B cell (primary cell): ENCODE results near the gene TOM1L2. TPM values are rescaled to one million over a fixed set of nuclear protein-coding genes. Genes with fewer than 3 reads are reported as not detected.

Experiments
- ATAC-seq: fragments of 200-7000 bp; cut with Tn5 transposase; one replicate; pipeline ENCODE4 v1.10.0; 2021; ENCODE audit warnings: low read depth, mild to moderate bottlenecking, moderate number of reproducible peaks, moderate library complexity
- CTCF ChIA-PET: fragments of 350-600 bp; sonication (Branson Sonifier 250); formaldehyde crosslinking; loops from one replicate; lab custom pipeline; 2021; ENCODE audit warnings: antibody characterized with exemption, inconsistent platforms; lab: Charles Lee
- POLR2A ChIA-PET: fragments of 350-600 bp; sonication (Branson Sonifier 250); formaldehyde crosslinking; loops from one replicate; lab custom pipeline; 2021; ENCODE audit warnings: antibody characterized with exemption; lab: Charles Lee
- DNase-seq: peaks from one replicate; pipeline ENCODE4 v3.0.0; 2013
- H2AFZ ChIP-seq: 2 replicates; pipeline ENCODE4 v1.6.1; 2012; ENCODE audit warnings: mild to moderate bottlenecking, low read depth, low read length; ENCODE audit not compliant: insufficient read depth, poor library complexity, severe bottlenecking
- H3K27ac ChIP-seq, 2 donors: 1 replicate in 1 of 2; 2 replicates in 1 of 2; pipeline ENCODE4 v1.5.1; 2012 to 2013; ENCODE audit warnings: low read length in 2 of 2, mild to moderate bottlenecking in 2 of 2, moderate library complexity in 1 of 2
- H3K27me3 ChIP-seq, 4 experiments: fragments of 200-600 bp in 1 of 4; sonication (generic) in 1 of 4; replicated peaks in 1 of 4; 1 replicate in 2 of 4; 2 replicates in 2 of 4; pipeline versions ENCODE4 v1.6.1 to v1.7.0; 2013 to 2016; ENCODE audit warnings: low read length in 3 of 4, mild to moderate bottlenecking in 2 of 4, mixed read lengths in 1 of 4, moderate library complexity in 1 of 4; ENCODE audit not compliant: insufficient read depth in 4 of 4, control insufficient read depth in 3 of 4; ENCODE audit errors: control extremely low read depth in 1 of 4
- H3K36me3 ChIP-seq, 2 experiments: replicated peaks in 1 of 2; 1 replicate in 1 of 2; 2 replicates in 1 of 2; pipeline versions ENCODE4 v1.6.1 to v1.7.1; 2013; ENCODE audit warnings: low read length in 1 of 2; ENCODE audit not compliant: insufficient read depth in 2 of 2, control insufficient read depth in 1 of 2; ENCODE audit errors: control extremely low read depth in 1 of 2, extremely low read depth in 1 of 2
- H3K4me1 ChIP-seq, 2 donors: fragments of 200-600 bp in 1 of 2; sonication (generic) in 1 of 2; 1 replicate in 1 of 2; 2 replicates in 1 of 2; pipeline versions ENCODE4 v1.5.1 to v1.6.1; 2013 to 2017; ENCODE audit warnings: low read length in 2 of 2; ENCODE audit not compliant: control insufficient read depth in 2 of 2, insufficient read depth in 2 of 2
- H3K4me2 ChIP-seq: replicated peaks from 2 replicates; pipeline ENCODE3; 2012; ENCODE audit warnings: mild to moderate bottlenecking, low read depth, low read length; ENCODE audit not compliant: poor library complexity, severe bottlenecking
- H3K4me3 ChIP-seq, 5 experiments: fragments of 200-600 bp in 1 of 5; sonication (generic) in 1 of 5; 1 replicate in 3 of 5; 2 replicates in 2 of 5; pipeline versions ENCODE4 v1.5.1 to v1.7.0; 2011 to 2016; ENCODE audit warnings: low read length in 4 of 5, mild to moderate bottlenecking in 4 of 5, low read depth in 2 of 5, control low read depth in 1 of 5, moderate library complexity in 1 of 5; ENCODE audit not compliant: insufficient read depth in 1 of 5; ENCODE audit errors: control extremely low read depth in 1 of 5, extremely low read depth in 1 of 5
- H3K79me2 ChIP-seq: fragments of 200-600 bp; sonication (generic); one replicate; pipeline ENCODE4 v1.6.0; 2016; ENCODE audit warnings: low read length; ENCODE audit not compliant: control insufficient read depth, insufficient read depth
- H3K9ac ChIP-seq: fragments of 200-600 bp; sonication (generic); 2 replicates; pipeline ENCODE4 v1.6.1; 2017; ENCODE audit warnings: mild to moderate bottlenecking, low read length, moderate library complexity
- H3K9me3 ChIP-seq, 3 donors: one replicate each; pipeline versions ENCODE4 v1.6.1 to v1.7.1; 2013; ENCODE audit warnings: low read length in 2 of 3; ENCODE audit not compliant: control insufficient read depth in 2 of 3, insufficient read depth in 1 of 3; ENCODE audit errors: control extremely low read depth in 1 of 3
- H4K20me1 ChIP-seq: 2 replicates; pipeline ENCODE4 v1.6.0; 2012; ENCODE audit warnings: mild to moderate bottlenecking, low read length; ENCODE audit not compliant: insufficient read depth, control insufficient read depth, poor library complexity, severe bottlenecking
- H3K27ac Mint-ChIP-seq: one replicate; pipeline ENCODE4 v1.8.0; 2021; ENCODE audit warnings: mixed read lengths
- H3K27me3 Mint-ChIP-seq: one replicate; pipeline ENCODE4 v1.8.0; 2021; ENCODE audit warnings: mixed read lengths
- H3K4me1 Mint-ChIP-seq: one replicate; pipeline ENCODE4 v1.8.0; 2021; ENCODE audit warnings: mixed read lengths
- H3K4me3 Mint-ChIP-seq: one replicate; pipeline ENCODE4 v1.8.0; 2021; ENCODE audit warnings: mixed read lengths
- H3K9me3 Mint-ChIP-seq: one replicate; pipeline ENCODE4 v1.8.0; 2022; ENCODE audit warnings: mixed read lengths; ENCODE audit not compliant: insufficient read depth
- CTCF ChIP-seq: fragments of 200-600 bp; IDR thresholded peaks from one replicate; pipeline ENCODE4 v1.8.0; 2022; ENCODE audit warnings: antibody characterized with exemption, mild to moderate bottlenecking
- EZH2 ChIP-seq: IDR thresholded peaks from 2 replicates; pipeline ENCODE4 v1.6.1; 2012; ENCODE audit warnings: borderline replicate concordance, low read depth, mild to moderate bottlenecking, moderate library complexity, low read length; ENCODE audit not compliant: insufficient read depth, poor library complexity, severe bottlenecking
- WGBS: methylation state at CpG from one replicate; pipeline ENCODE4 v1.1.5; 2013; ENCODE audit warnings: missing lambda C conversion rate; ENCODE audit not compliant: insufficient coverage; 5-methylcytosine and 5-hydroxymethylcytosine counted together
- intact Hi-C: fragments of 100-400 bp; cut with micrococcal nuclease; formaldehyde crosslinking; loops from one replicate; pipeline ENCODE4 v1.10.0; 2022
- polyA plus RNA-seq: library from polyadenylated mRNA; depleted of rRNA; stranded (reverse); fragments of >200 nt; gene quantifications from 2 replicates; pipeline ENCODE4 v1.2.3, GENCODE V29; 2012
- total RNA-seq, 2 donors: library from RNA; stranded (reverse); fragments of 120-200 nt in 1 of 2; gene quantifications; 1 replicate in 1 of 2; 2 replicates in 1 of 2; pipeline versions ENCODE4 v1.2.3 to v1.2.4, GENCODE V29; 2013 to 2022

TOM1L2 gene
- total and polyA plus RNA-seq, 2 donors (not counting 1 experiment from before 2014, with no cell fraction given), result 25.1 to 29.7 TPM

GRCh38 chr17:17989618-17990017, 17.4 kb upstream of the TOM1L2 start:
- no peak overlapping the region for H3K4me3 ChIP-seq
- H3K4me1 ChIP-seq, result no peaks in the 10 kb centered on the region
- no peak overlapping the region for H3K4me2 ChIP-seq
- Mint-ChIP-seq H3K4me1 (no peaks in the 10 kb centered on the region), H3K27ac (no peak overlapping the region), H3K4me3 (no peak overlapping the region), H3K27me3 (no peaks in the 10 kb centered on the region), H3K9me3 (no peaks in the 10 kb centered on the region)
- no peaks in the 10 kb centered on the region for H4K20me1 ChIP-seq
- no peaks in the 10 kb centered on the region for H3K27me3 ChIP-seq
- no peaks in the 10 kb centered on the region for H3K36me3 ChIP-seq
- H3K79me2 ChIP-seq, result no peaks in the 10 kb centered on the region
- TF ChIP-seq CTCF, result no peak
- TF ChIP-seq EZH2, result no peak
- intact Hi-C loops, result no loop called here
- no peak overlapping the region for H3K27ac ChIP-seq
- 94% methylated on average over 10 of the region's 10 CpGs for WGBS
- no peaks in the 10 kb centered on the region for H3K9me3 ChIP-seq
- DNase-seq (no peak), ATAC-seq (no peak)
- no peak overlapping the region for H3K9ac ChIP-seq
- H2AFZ ChIP-seq, result no peak overlapping the region
- ChIA-PET CTCF (no interaction called here), POLR2A (no interaction called here)

- Histone ChIP-seq H3K36me3 (no peaks in the 10 kb centered on the region), H3K4me1 (no peaks in the 10 kb centered on the region), H4K20me1 (no peaks in the 10 kb centered on the region), H3K4me3 (no peak overlapping the region), H3K4me2 (no peak overlapping the region), H2AFZ (no peak overlapping the region), H3K27me3 (no peaks in the 10 kb centered on the region), H3K9me3 (no peaks in the 10 kb centered on the region), H3K27ac (no peak overlapping the region), H3K9ac (no peak overlapping the region), H3K79me2 (no peaks in the 10 kb centered on the region)
- ChIA-PET POLR2A (no interaction called here), CTCF (no interaction called here)
- ATAC-seq (no peak), DNase-seq (no peak)
- TF ChIP-seq EZH2 (no peak), CTCF (no peak)
- intact Hi-C loops, result no loop called here
- H3K4me3 Mint-ChIP-seq, result no peak overlapping the region
- no peaks in the 10 kb centered on the region for H3K4me1 Mint-ChIP-seq
- H3K9me3 Mint-ChIP-seq, result no peaks in the 10 kb centered on the region
- WGBS, result 97% methylated on average over 9 of the region's 9 CpGs
- no peak overlapping the region for H3K27ac Mint-ChIP-seq
- H3K27me3 Mint-ChIP-seq, result no peaks in the 10 kb centered on the region
Observed at GRCh38 chr17:17989081-17989480, 16.9 kb upstream of the TOM1L2 start.
